Suprapubic skin (tissue), 4 donors: ENCODE results near the gene DYNC2LI1. TPM values are rescaled to one million over a fixed set of nuclear protein-coding genes. Genes with fewer than 3 reads are reported as not detected.

Experiments used
- DNase-seq, 2 donors: peaks; one replicate each; pipeline ENCODE4 v3.0.0-alpha.2; 2019; ENCODE audit warnings: low spot score in 2 of 2
- H3K27ac ChIP-seq: fragments of 200-600 bp; sonication (generic); one replicate; pipeline ENCODE4 v1.5.1; 2019
- H3K27me3 ChIP-seq: fragments of 200-600 bp; sonication (generic); one replicate; pipeline ENCODE4 v1.5.1; 2019
- H3K36me3 ChIP-seq: fragments of 200-600 bp; sonication (generic); one replicate; pipeline ENCODE4 v1.5.1; 2019
- H3K4me1 ChIP-seq: fragments of 200-600 bp; sonication (generic); one replicate; pipeline ENCODE4 v1.5.1; 2019
- H3K4me3 ChIP-seq: fragments of 200-600 bp; sonication (generic); one replicate; pipeline ENCODE4 v1.5.1; 2019; ENCODE audit warnings: mild to moderate bottlenecking
- H3K9me3 ChIP-seq: fragments of 200-600 bp; sonication (generic); one replicate; pipeline ENCODE4 v1.5.1; 2019
- CTCF ChIP-seq, 2 donors: fragments of 200-600 bp in 1 of 2; fragments of 450-650 bp in 1 of 2; sonication (generic) in 1 of 2; IDR thresholded peaks; one replicate each; pipeline ENCODE4 v1.5.1; 2016 to 2019; ENCODE audit warnings: antibody characterized with exemption in 2 of 2, mild to moderate bottlenecking in 1 of 2, moderate library complexity in 1 of 2
- EP300 ChIP-seq: sonication (generic); formaldehyde crosslinking; IDR thresholded peaks from one replicate; pipeline ENCODE4 v1.6.1; 2017; ENCODE audit warnings: antibody characterized with exemption
- POLR2A ChIP-seq, 2 donors: fragments of 450-650 bp; IDR thresholded peaks; one replicate each; pipeline ENCODE4 v1.6.1; 2017; ENCODE audit warnings: antibody characterized with exemption in 2 of 2, mild to moderate bottlenecking in 2 of 2, moderate library complexity in 2 of 2
- POLR2AphosphoS5 ChIP-seq, 3 donors: sonication (generic); formaldehyde crosslinking; IDR thresholded peaks; one replicate each; pipeline ENCODE4 v1.6.1; 2017; ENCODE audit warnings: antibody characterized with exemption in 3 of 3
- WGBS: methylation state at CpG from one replicate; pipeline ENCODE4 v1.1.5; 2018; 5-methylcytosine and 5-hydroxymethylcytosine counted together
- total RNA-seq, 4 donors: library from RNA; depleted of rRNA; stranded (reverse); fragments of >200 nt; gene quantifications; one replicate each; pipeline ENCODE4 v1.1.0, GENCODE V29; 2016

The DYNC2LI1 gene
- total RNA-seq, 4 donors from 2014 or later: 9.8 to 48.9 (median 21.2) TPM

- no peak overlapping the region for H3K4me3 ChIP-seq
- DNase-seq: no peak
- H3K27ac ChIP-seq: no peak overlapping the region
- H3K9me3 ChIP-seq: no peaks in the 10 kb centered on the region
- H3K36me3 ChIP-seq: peaks cover 11% of the 10 kb centered on the region
- H3K4me1 ChIP-seq: peaks cover 31% of the 10 kb centered on the region
- H3K27me3 ChIP-seq: no peaks in the 10 kb centered on the region
- no peak for TF ChIP-seq POLR2A (IDR thresholded peaks at IDR 0.05)
- TF ChIP-seq CTCF (IDR thresholded peaks at IDR 0.05): no peak
- no peak for TF ChIP-seq EP300
- no peak for TF ChIP-seq POLR2AphosphoS5 (IDR thresholded peaks at IDR 0.05)
- 96% methylated on average over 2 of the region's 2 CpGs for WGBS
These were observed 10.7 kb upstream of the DYNC2LI1 start for GRCh38 chr2:43763091-43763490.

DNA sequence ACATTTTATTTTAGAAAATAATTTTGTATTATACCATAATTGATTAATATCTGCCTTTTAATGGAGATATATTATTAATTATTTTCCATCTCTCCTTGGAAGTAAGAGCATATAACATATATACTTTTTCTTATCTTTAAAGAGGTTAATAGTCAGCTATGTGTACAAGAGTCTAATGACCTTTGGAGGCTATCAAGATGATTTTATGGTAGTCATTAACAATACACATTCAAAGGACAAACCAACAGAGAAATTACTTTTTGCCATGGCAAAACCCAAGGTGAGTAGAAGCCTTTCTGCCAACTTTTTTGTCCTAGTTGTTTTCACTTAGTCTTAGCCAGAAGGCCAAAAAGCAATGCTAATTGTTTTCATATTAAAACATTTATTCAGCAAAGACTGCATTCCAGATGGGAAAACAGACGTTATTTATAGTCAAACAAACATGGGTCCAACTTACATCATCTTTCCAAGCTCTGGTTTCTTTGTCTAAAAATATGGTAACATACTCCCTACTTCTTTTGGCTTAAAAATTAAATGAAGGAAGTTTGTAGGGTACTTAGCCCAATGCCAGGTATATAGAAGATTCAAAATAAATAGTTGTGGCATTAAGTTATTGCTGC lies 9.6 kb upstream of the DYNC2LI1 start:
- H3K4me1 ChIP-seq: peaks cover 20% of the 10 kb centered on the region
- no peak for DNase-seq
- H3K27me3 ChIP-seq: no peaks in the 10 kb centered on the region
- H3K27ac ChIP-seq: peak overlapping the region; percentile 75
- H3K36me3 ChIP-seq: peaks cover 11% of the 10 kb centered on the region
- no peak overlapping the region for H3K4me3 ChIP-seq
- 33% methylated on average over 1 of the region's 1 CpG for WGBS
- no peaks in the 10 kb centered on the region for H3K9me3 ChIP-seq
- TF ChIP-seq CTCF (IDR thresholded peaks at IDR 0.05): no peak
- TF ChIP-seq EP300: no peak
- TF ChIP-seq POLR2A (IDR thresholded peaks at IDR 0.05): no peak
- no peak for TF ChIP-seq POLR2AphosphoS5 (IDR thresholded peaks at IDR 0.05)

DNA sequence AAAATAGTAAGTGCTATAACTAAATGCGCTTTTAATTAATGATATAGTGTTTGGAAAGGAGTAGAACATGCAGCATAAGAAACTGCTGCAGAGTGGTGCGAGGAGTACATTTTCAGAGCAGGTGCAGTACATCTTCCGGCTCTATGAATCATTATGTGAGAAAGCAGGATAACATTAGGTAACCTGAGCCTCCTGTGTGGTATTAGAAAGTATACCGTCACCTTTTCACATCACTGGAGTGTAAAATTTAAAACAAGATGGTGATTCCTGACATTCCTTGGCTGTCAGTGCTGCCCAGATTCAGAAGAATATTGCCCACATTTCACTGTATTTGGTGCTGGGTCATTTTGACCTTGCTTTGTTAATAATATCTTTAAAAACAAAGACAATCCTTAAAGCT lies 7.8 kb upstream of the DYNC2LI1 start:
- H3K27me3 ChIP-seq: no peaks in the 10 kb centered on the region
- no peaks in the 10 kb centered on the region for H3K9me3 ChIP-seq
- no peak for DNase-seq
- no peak for TF ChIP-seq POLR2AphosphoS5 (IDR thresholded peaks at IDR 0.05)
- H3K27ac ChIP-seq: no peak overlapping the region
- H3K4me3 ChIP-seq: no peak overlapping the region
- WGBS: 81% methylated on average over 4 of the region's 4 CpGs
- H3K4me1 ChIP-seq: peaks cover 11% of the 10 kb centered on the region
- H3K36me3 ChIP-seq: peaks cover 11% of the 10 kb centered on the region

GRCh38 chr2:43774617-43775016 lies 778 bp downstream of the DYNC2LI1 start:
- DNase-seq: no peak
- peaks cover 23% of the 10 kb centered on the region for H3K36me3 ChIP-seq
- H3K4me3 ChIP-seq: peak overlapping the region; percentile 85
- no peaks in the 10 kb centered on the region for H3K27me3 ChIP-seq
- whole genome bisulfite sequencing: 24% methylated on average over 7 of the region's 7 CpGs
- peak overlapping the region; percentile 89 for H3K27ac ChIP-seq
- H3K4me1 ChIP-seq: peaks cover 8% of the 10 kb centered on the region
- TF ChIP-seq POLR2AphosphoS5 (IDR thresholded peaks at IDR 0.05) (no peak), POLR2A (IDR thresholded peaks at IDR 0.05) (no peak), EP300 (no peak), CTCF (IDR thresholded peaks at IDR 0.05) (no peak)
- H3K9me3 ChIP-seq: no peaks in the 10 kb centered on the region

GRCh38 chr2:43776324-43776723 lies 2.5 kb downstream of the DYNC2LI1 start:
- no peaks in the 10 kb centered on the region for H3K27me3 ChIP-seq

More at GRCh38 chr2:43776324-43776723, 2.5 kb downstream of the DYNC2LI1 start:
- TF ChIP-seq EP300 (no peak), CTCF (IDR thresholded peaks at IDR 0.05) (no peak), POLR2AphosphoS5 (IDR thresholded peaks at IDR 0.05) (no peak), POLR2A (IDR thresholded peaks at IDR 0.05) (no peak)
- Histone ChIP-seq H3K4me1 (peaks cover 8% of the 10 kb centered on the region), H3K27ac (no peak overlapping the region), H3K9me3 (no peaks in the 10 kb centered on the region), H3K4me3 (no peak overlapping the region), H3K36me3 (peaks cover 23% of the 10 kb centered on the region)
- WGBS: 87% methylated on average over 1 of the region's 1 CpG
- no peak for DNase-seq
